Fibroblast of lung (primary cell): ENCODE data around the gene NOL4L. TPM values are rescaled to one million over a fixed set of nuclear protein-coding genes. Genes with fewer than 3 reads are reported as not detected.

Source experiments
- DNase-seq, 2 donors: peaks; one replicate each; pipeline versions ENCODE4 v3.0.0 to v3.0.0-alpha.2; 2010; ENCODE audit warnings: low read depth in 2 of 2
- H2AFZ ChIP-seq: 2 replicates; pipeline ENCODE4 v1.5.1; 2012; ENCODE audit warnings: low read length, control low read depth, inconsistent platforms
- H3K27ac ChIP-seq: 2 replicates; pipeline ENCODE4 v1.5.1; 2011; ENCODE audit warnings: low read length, control low read depth; ENCODE audit not compliant: insufficient read depth
- H3K27me3 ChIP-seq: 2 replicates; pipeline ENCODE4 v1.5.1; 2011; ENCODE audit warnings: mild to moderate bottlenecking, low read length; ENCODE audit not compliant: control insufficient read depth, insufficient read depth
- H3K36me3 ChIP-seq: 2 replicates; pipeline ENCODE4 v1.5.1; 2011; ENCODE audit warnings: low read length; ENCODE audit not compliant: control insufficient read depth, insufficient read depth
- H3K4me1 ChIP-seq: 2 replicates; pipeline ENCODE4 v1.5.1; 2011; ENCODE audit warnings: low read length; ENCODE audit not compliant: control insufficient read depth, insufficient read depth; ENCODE audit errors: extremely low read depth
- H3K4me2 ChIP-seq: 2 replicates; pipeline ENCODE4 v1.5.1; 2011; ENCODE audit warnings: low read length, control low read depth; ENCODE audit not compliant: insufficient read depth; ENCODE audit errors: extremely low read depth
- H3K4me3 ChIP-seq, 4 experiments: fragments of 200-600 bp in 1 of 4; sonication (generic) in 1 of 4; replicated peaks in 1 of 4; 2 replicates each; pipeline ENCODE4 v1.5.1; 2011 to 2016; ENCODE audit warnings: low read length in 4 of 4, low read depth in 3 of 4, mild to moderate bottlenecking in 3 of 4, control low read depth in 2 of 4, inconsistent platforms in 1 of 4, mixed read lengths in 1 of 4; ENCODE audit not compliant: insufficient read depth in 1 of 4; ENCODE audit errors: control extremely low read depth in 1 of 4
- H3K79me2 ChIP-seq: 2 replicates; pipeline ENCODE4 v1.5.1; 2012; ENCODE audit warnings: mild to moderate bottlenecking, low read length, inconsistent platforms; ENCODE audit not compliant: control insufficient read depth, insufficient read depth
- H3K9ac ChIP-seq: 2 replicates; pipeline ENCODE4 v1.5.1; 2011; ENCODE audit warnings: mild to moderate bottlenecking, low read length, control low read depth; ENCODE audit not compliant: insufficient read depth
- H3K9me3 ChIP-seq: 2 replicates; pipeline ENCODE4 v1.5.1; 2012; ENCODE audit warnings: low read depth, low read length; ENCODE audit not compliant: control insufficient read depth, insufficient read depth
- H4K20me1 ChIP-seq: 2 replicates; pipeline ENCODE4 v1.5.1; 2011; ENCODE audit warnings: low read length; ENCODE audit not compliant: control insufficient read depth, insufficient read depth; ENCODE audit errors: extremely low read depth
- EZH2 ChIP-seq: IDR thresholded peaks from 2 replicates; pipeline ENCODE4 v1.5.1; 2012; ENCODE audit warnings: low read length, control low read depth, mild to moderate bottlenecking; ENCODE audit errors: missing control alignments
- polyA plus RNA-seq, 2 donors: library from polyadenylated mRNA; depleted of rRNA in 1 of 2; stranded (reverse) in 1 of 2; unstranded in 1 of 2; fragments of >200 nt; gene quantifications; 2 replicates each; pipeline ENCODE4 v1.2.1, GENCODE V29; 2011 to 2012; ENCODE audit warnings: missing spikeins in 1 of 2
- total RNA-seq: library from RNA; depleted of rRNA; stranded (reverse); fragments of >200 nt; gene quantifications from 2 replicates; pipeline ENCODE4 v1.2.1, GENCODE V29; 2014
- TF ChIP-seq, protein P1 (sequence below), 2 donors: IDR thresholded peaks in 1 of 2; conservative IDR thresholded peaks in 1 of 2; 1 replicate in 1 of 2; 2 replicates in 1 of 2; pipeline ENCODE4 v1.5.1; 2011 to 2012; ENCODE audit warnings: low read length in 2 of 2, control low read depth in 1 of 2, inconsistent platforms in 1 of 2, low read depth in 1 of 2, mild to moderate bottlenecking in 1 of 2

NOL4L gene
- total and polyA plus RNA-seq, 2 donors (not counting 1 experiment from before 2014, with no cell fraction given): 3.2 to 4.0 TPM

DNA sequence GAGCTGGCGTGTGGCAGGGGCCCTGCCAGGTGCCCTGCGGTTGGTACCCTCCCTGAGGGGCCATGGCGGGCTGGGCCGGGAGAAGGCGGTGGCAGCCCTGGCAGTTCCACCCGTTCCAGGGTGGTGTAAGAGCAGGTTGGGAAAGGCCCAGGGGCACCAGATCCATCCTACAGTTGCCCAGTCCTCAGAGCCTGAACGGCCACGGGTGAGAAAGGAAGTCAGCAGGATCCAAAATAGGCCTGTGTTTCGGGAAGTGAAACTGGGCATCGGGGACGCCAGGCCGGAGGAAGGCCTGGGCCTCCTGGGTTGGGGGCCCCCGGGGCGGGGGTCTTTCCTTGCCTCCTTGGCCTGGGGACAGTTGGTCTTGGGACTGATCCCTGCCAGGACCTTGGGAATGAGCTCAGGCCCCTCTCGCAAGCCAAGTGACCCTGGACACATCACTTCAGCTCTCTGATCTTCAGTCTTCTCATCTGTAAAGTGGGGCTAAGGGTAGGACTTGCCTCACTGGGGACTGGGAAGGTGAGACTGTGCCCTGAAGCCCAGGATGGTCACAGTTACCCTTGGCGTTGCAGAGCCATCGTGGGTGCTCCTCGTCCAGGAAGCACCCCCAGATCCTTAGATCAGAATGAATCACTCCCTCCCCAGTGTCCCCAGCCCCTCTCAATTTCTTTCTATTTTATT is 18.1 kb upstream of the NOL4L start:
- no peaks in the 10 kb centered on the region for H3K9me3 ChIP-seq
- no peaks in the 10 kb centered on the region for H3K4me1 ChIP-seq
- H2AFZ ChIP-seq: no peak overlapping the region
- H3K27me3 ChIP-seq: peaks cover 22% of the 10 kb centered on the region
- H3K4me3 ChIP-seq: no peak overlapping the region
- TF ChIP-seq, protein P1, sequence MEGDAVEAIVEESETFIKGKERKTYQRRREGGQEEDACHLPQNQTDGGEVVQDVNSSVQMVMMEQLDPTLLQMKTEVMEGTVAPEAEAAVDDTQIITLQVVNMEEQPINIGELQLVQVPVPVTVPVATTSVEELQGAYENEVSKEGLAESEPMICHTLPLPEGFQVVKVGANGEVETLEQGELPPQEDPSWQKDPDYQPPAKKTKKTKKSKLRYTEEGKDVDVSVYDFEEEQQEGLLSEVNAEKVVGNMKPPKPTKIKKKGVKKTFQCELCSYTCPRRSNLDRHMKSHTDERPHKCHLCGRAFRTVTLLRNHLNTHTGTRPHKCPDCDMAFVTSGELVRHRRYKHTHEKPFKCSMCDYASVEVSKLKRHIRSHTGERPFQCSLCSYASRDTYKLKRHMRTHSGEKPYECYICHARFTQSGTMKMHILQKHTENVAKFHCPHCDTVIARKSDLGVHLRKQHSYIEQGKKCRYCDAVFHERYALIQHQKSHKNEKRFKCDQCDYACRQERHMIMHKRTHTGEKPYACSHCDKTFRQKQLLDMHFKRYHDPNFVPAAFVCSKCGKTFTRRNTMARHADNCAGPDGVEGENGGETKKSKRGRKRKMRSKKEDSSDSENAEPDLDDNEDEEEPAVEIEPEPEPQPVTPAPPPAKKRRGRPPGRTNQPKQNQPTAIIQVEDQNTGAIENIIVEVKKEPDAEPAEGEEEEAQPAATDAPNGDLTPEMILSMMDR (conservative IDR thresholded peaks at IDR 0.05 in 1 of 2, IDR thresholded peaks at IDR 0.05 in 1 of 2; ENCODE audit: low read depth in 1 of 2, low read length in 2 of 2): no peak
- no peak for TF ChIP-seq EZH2
- no peak overlapping the region for H3K27ac ChIP-seq
- no peaks in the 10 kb centered on the region for H3K79me2 ChIP-seq
- DNase-seq: no peak
- H3K9ac ChIP-seq: no peak overlapping the region
- no peaks in the 10 kb centered on the region for H3K36me3 ChIP-seq
- H3K4me2 ChIP-seq: no peak overlapping the region
- H4K20me1 ChIP-seq: no peaks in the 10 kb centered on the region

DNA sequence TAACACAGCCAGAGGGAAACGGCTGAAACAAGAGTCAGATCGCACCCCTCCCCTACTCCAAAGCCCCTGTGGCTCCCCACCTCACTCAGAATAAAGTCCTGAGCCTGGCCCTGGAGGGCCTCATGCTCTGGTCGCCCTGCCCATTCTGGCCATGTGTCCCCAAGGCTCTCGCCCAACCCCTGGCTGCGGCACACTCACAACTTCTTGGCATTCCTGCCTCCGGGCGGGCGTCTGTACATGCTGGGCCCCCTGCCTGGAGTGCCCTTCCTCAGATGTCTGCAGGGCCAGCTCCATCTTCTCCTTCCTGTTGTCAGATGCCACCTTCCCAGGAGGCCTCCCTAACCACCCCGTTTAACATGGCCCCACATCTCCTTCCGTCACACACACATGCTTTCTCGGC is 17.1 kb upstream of the NOL4L start:
- H3K27me3 ChIP-seq: peaks cover 22% of the 10 kb centered on the region
- no peak overlapping the region for H3K4me3 ChIP-seq
- H3K4me1 ChIP-seq: no peaks in the 10 kb centered on the region
- no peak for TF ChIP-seq EZH2
- TF ChIP-seq, protein P1 (conservative IDR thresholded peaks at IDR 0.05 in 1 of 2, IDR thresholded peaks at IDR 0.05 in 1 of 2; ENCODE audit: low read depth in 1 of 2, low read length in 2 of 2): no peak
- no peak for DNase-seq
- no peak overlapping the region for H3K4me2 ChIP-seq
- H3K79me2 ChIP-seq: no peaks in the 10 kb centered on the region
- no peaks in the 10 kb centered on the region for H4K20me1 ChIP-seq
- no peak overlapping the region for H3K27ac ChIP-seq
- no peak overlapping the region for H3K9ac ChIP-seq
- no peaks in the 10 kb centered on the region for H3K36me3 ChIP-seq
- no peak overlapping the region for H2AFZ ChIP-seq
- no peaks in the 10 kb centered on the region for H3K9me3 ChIP-seq

DNA sequence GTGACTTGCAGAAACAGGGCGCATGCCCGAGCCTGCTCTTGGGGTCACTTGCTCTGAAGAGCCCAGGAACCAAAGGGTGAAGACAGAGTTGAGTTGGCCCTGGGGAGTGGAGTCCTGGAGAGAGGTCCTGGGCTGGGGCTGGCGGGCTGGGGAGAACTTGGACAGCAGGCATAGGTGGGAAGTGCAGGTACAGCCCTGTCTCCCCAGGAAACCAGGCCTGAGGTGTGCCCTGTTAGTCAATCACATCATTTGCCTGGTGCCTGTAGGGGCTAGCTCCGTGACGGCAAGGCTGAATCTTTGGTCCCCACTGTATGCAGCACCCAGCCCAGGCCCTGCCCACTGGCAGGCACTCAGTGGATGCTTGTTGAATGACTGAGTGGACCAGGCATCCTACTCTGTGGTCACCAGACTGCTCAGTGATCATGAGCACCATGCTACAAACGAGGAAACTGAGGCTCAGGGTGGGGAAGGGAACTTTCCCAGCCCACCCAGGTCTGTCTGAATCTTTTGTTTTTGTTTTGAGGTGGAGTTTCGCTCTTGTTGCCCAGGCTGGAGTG is 15.6 kb upstream of the NOL4L start:
- Histone ChIP-seq H3K27me3 (peaks cover 9% of the 10 kb centered on the region), H3K9me3 (no peaks in the 10 kb centered on the region), H3K4me3 (no peak overlapping the region), H4K20me1 (no peaks in the 10 kb centered on the region), H3K27ac (no peak overlapping the region), H2AFZ (no peak overlapping the region), H3K36me3 (no peaks in the 10 kb centered on the region), H3K79me2 (no peaks in the 10 kb centered on the region), H3K4me2 (no peak overlapping the region), H3K4me1 (no peaks in the 10 kb centered on the region), H3K9ac (no peak overlapping the region)
- DNase-seq: peak in 1 of 2 donors; percentile 17
- TF ChIP-seq EZH2: no peak
- TF ChIP-seq, protein P1 (conservative IDR thresholded peaks at IDR 0.05 in 1 of 2, IDR thresholded peaks at IDR 0.05 in 1 of 2; ENCODE audit: low read depth in 1 of 2, low read length in 2 of 2): no peak
